Measurements from ENCODE around the gene ABLIM1. TPM values are rescaled to one million over a fixed set of nuclear protein-coding genes. Genes with fewer than 3 reads are reported as not detected.

Gene ABLIM1
- total and polyA plus RNA-seq, 2 of the 13 experiments (the other 11 are each of a cell fraction or from before 2014, with no cell fraction given) = 59.4 to 92.7 TPM

- TF ChIP-seq ARID5B (CRISPR knock-in tag; IDR thresholded peaks at IDR 0.05) (peak; percentile 56), MYPOP (CRISPR knock-in tag; IDR thresholded peaks at IDR 0.05) (no peak), RFX1 (IDR thresholded peaks at IDR 0.05) (no peak), GATAD2A (CRISPR knock-in tag; IDR thresholded peaks at IDR 0.05) (peak; percentile 54), ZIK1 (CRISPR knock-in tag; IDR thresholded peaks at IDR 0.05; ENCODE audit: borderline replicate concordance, low read depth) (no peak), TFE3 (CRISPR knock-in tag; IDR thresholded peaks at IDR 0.05) (0 out of 2 replicates have a peak, but pooled peaks have one; percentile 68), ZNF367 (CRISPR knock-in tag; IDR thresholded peaks at IDR 0.05; ENCODE audit: borderline replicate concordance) (no peak), ZNF646 (CRISPR knock-in tag; IDR thresholded peaks at IDR 0.05) (no peak), HOMEZ (CRISPR knock-in tag; IDR thresholded peaks at IDR 0.05; ENCODE audit: low read depth) (peak; percentile 49; the same call in 1 of the 2 replicates), FOXC1 (CRISPR knock-in tag; IDR thresholded peaks at IDR 0.05; ENCODE audit: borderline replicate concordance) (no peak), CEBPG (CRISPR knock-in tag; IDR thresholded peaks at IDR 0.05) (peak; percentile 55), BRCA1 (CRISPR knock-in tag; IDR thresholded peaks at IDR 0.05) (no peak), ZNF121 (CRISPR knock-in tag; IDR thresholded peaks at IDR 0.05) (peak; percentile 93), THAP11 (CRISPR knock-in tag; IDR thresholded peaks at IDR 0.05) (peak; percentile 38; the same call in 1 of the 2 replicates), XBP1 (CRISPR knock-in tag; IDR thresholded peaks at IDR 0.05) (no peak), PHF21A (CRISPR knock-in tag; IDR thresholded peaks at IDR 0.05) (peak; percentile 62)
Measured at GRCh38 chr10:114520453-114520852, 137.6 kb downstream of the ABLIM1 start (continued).

Data from HepG2 (cell line).